Measurements from ENCODE around the gene DIRAS1. TPM values are rescaled to one million over a fixed set of nuclear protein-coding genes. Genes with fewer than 3 reads are reported as not detected.

Gene DIRAS1
- total RNA-seq (2022; extraction: Qiagen RNA extraction; ENCODE audit: low read depth) = 3.3 to 4.1 TPM (median 3.9 TPM) in 5 replicates

GRCh38 chr19:2720777-2721569 lies at the start of gene DIRAS1:
TSS of gene DIRAS1 (minus strand) at chr19:2721372. CDS start at chr19:2717806, 3,566 bp downstream.

GRCh38 chr19:2739602-2740313 lies 18.6 kb upstream of the DIRAS1 start, which contains the start of gene SLC39A3:
TSS of gene SLC39A3 (minus strand) at chr19:2740017. CDS start at chr19:2737257, 2,760 bp downstream.

GRCh38 chr19:2702170-2703076 lies 18.7 kb downstream of the DIRAS1 start, which contains the start of gene GNG7:
TSS of gene GNG7 (minus strand) at chr19:2702694. CDS start at chr19:2520688, 182,006 bp downstream.

Other genes with a start within 250 kb of the DIRAS1 start
- gene GADD45B, start 245.2 kb downstream of the DIRAS1 start, total RNA-seq (2022; extraction: Qiagen RNA extraction; ENCODE audit: low read depth) = 31.1 to 38.6 TPM (median 37.1 TPM) in 5 replicates
- gene GNG7, start 18.7 kb downstream of the DIRAS1 start, total RNA-seq (2022; extraction: Qiagen RNA extraction; ENCODE audit: low read depth) = 0.05 to 0.09 TPM (median 0.06 TPM) in 4 of 5 replicates, not detected in the other
- 24.8 to 30.9 TPM (median 28.5 TPM) in 5 replicates for gene SLC39A3, start 18.6 kb upstream of the DIRAS1 start, total RNA-seq (2022; extraction: Qiagen RNA extraction; ENCODE audit: low read depth)
- 59.2 to 84.2 TPM (median 75.9 TPM) in 5 replicates for gene SGTA, start 61.9 kb upstream of the DIRAS1 start, total RNA-seq (2022; extraction: Qiagen RNA extraction; ENCODE audit: low read depth)
- 80.4 to 111 TPM (median 99.5 TPM) in 5 replicates for gene THOP1, start 64.1 kb upstream of the DIRAS1 start, total RNA-seq (2022; extraction: Qiagen RNA extraction; ENCODE audit: low read depth)
- 0.86 to 1.5 TPM (median 0.93 TPM) in 5 replicates for gene ZNF554, start 98.5 kb upstream of the DIRAS1 start, total RNA-seq (2022; extraction: Qiagen RNA extraction; ENCODE audit: low read depth)
- gene ZNF555, start 120.1 kb upstream of the DIRAS1 start, total RNA-seq (2022; extraction: Qiagen RNA extraction; ENCODE audit: low read depth) = 2.2 to 2.9 TPM (median 2.7 TPM) in 5 replicates
- gene ZNF556, start 146.0 kb upstream of the DIRAS1 start, total RNA-seq (2022; extraction: Qiagen RNA extraction; ENCODE audit: low read depth) = 0.01 to 0.05 TPM in 2 of 5 replicates, not detected in the others
- 1.9 to 3.2 TPM (median 2.0 TPM) in 5 replicates for gene ZNF57, start 179.6 kb upstream of the DIRAS1 start, total RNA-seq (2022; extraction: Qiagen RNA extraction; ENCODE audit: low read depth)
- 1.3 to 2.1 TPM (median 1.4 TPM) in 5 replicates for gene ZNF77, start 223.6 kb upstream of the DIRAS1 start, total RNA-seq (2022; extraction: Qiagen RNA extraction; ENCODE audit: low read depth)